ENCODE results near the gene GABBR2.
A peak's percentile ranks its signal among the peaks of the same experiment; 100 is the strongest.

The GABBR2 gene

GRCh38 chr9:98365781-98366180 lies 343.0 kb downstream of the GABBR2 start:
- ATAC-seq (ENCODE audit: low read depth) (no peak), DNase-seq (ENCODE audit: low spot score) (no peak)
- no peaks in the 10 kb centered on the region for H3K27me3 ChIP-seq (ENCODE audit: insufficient read depth, poor library complexity, severe bottlenecking)
- H3K9me3 ChIP-seq (ENCODE audit: severe bottlenecking), result no peaks in the 10 kb centered on the region
- TF ChIP-seq CTCF (IDR thresholded peaks at IDR 0.05; ENCODE audit: poor library complexity, severe bottlenecking), result no peak
- no peak overlapping the region for H3K4me3 ChIP-seq (ENCODE audit: severe bottlenecking)
- no peak overlapping the region for H3K27ac ChIP-seq (ENCODE audit: poor library complexity, severe bottlenecking)
- H3K36me3 ChIP-seq (ENCODE audit: low read depth), result no peaks in the 10 kb centered on the region
- no peaks in the 10 kb centered on the region for H3K4me1 ChIP-seq (ENCODE audit: insufficient read depth, poor library complexity, severe bottlenecking)

- Histone ChIP-seq H3K4me1 (ENCODE audit: insufficient read depth, poor library complexity, severe bottlenecking) (no peaks in the 10 kb centered on the region), H3K9me3 (ENCODE audit: severe bottlenecking) (no peaks in the 10 kb centered on the region), H3K36me3 (ENCODE audit: low read depth) (no peaks in the 10 kb centered on the region), H3K27ac (ENCODE audit: poor library complexity, severe bottlenecking) (no peak overlapping the region), H3K4me3 (ENCODE audit: severe bottlenecking) (no peak overlapping the region), H3K27me3 (ENCODE audit: insufficient read depth, poor library complexity, severe bottlenecking) (no peaks in the 10 kb centered on the region)
- TF ChIP-seq CTCF (IDR thresholded peaks at IDR 0.05; ENCODE audit: poor library complexity, severe bottlenecking), result peak; percentile 51
- DNase-seq (ENCODE audit: low spot score) (no peak), ATAC-seq (ENCODE audit: low read depth) (no peak)
Measured at GRCh38 chr9:98365227-98365669, 343.5 kb downstream of the GABBR2 start.

GRCh38 chr9:98364086-98364485 lies 344.6 kb downstream of the GABBR2 start:
- H3K4me1 ChIP-seq (ENCODE audit: insufficient read depth, poor library complexity, severe bottlenecking), result no peaks in the 10 kb centered on the region
- H3K4me3 ChIP-seq (ENCODE audit: severe bottlenecking), result no peak overlapping the region
- DNase-seq (ENCODE audit: low spot score) (no peak), ATAC-seq (ENCODE audit: low read depth) (no peak)
- H3K27ac ChIP-seq (ENCODE audit: poor library complexity, severe bottlenecking), result no peak overlapping the region
- no peaks in the 10 kb centered on the region for H3K36me3 ChIP-seq (ENCODE audit: low read depth)
- no peak for TF ChIP-seq CTCF (IDR thresholded peaks at IDR 0.05; ENCODE audit: poor library complexity, severe bottlenecking)
- H3K27me3 ChIP-seq (ENCODE audit: insufficient read depth, poor library complexity, severe bottlenecking), result no peaks in the 10 kb centered on the region
- no peaks in the 10 kb centered on the region for H3K9me3 ChIP-seq (ENCODE audit: severe bottlenecking)

GRCh38 chr9:98363644-98364043 lies 345.1 kb downstream of the GABBR2 start:
- ATAC-seq (ENCODE audit: low read depth) (no peak), DNase-seq (ENCODE audit: low spot score) (no peak)
- Histone ChIP-seq H3K27ac (ENCODE audit: poor library complexity, severe bottlenecking) (no peak overlapping the region), H3K27me3 (ENCODE audit: insufficient read depth, poor library complexity, severe bottlenecking) (no peaks in the 10 kb centered on the region), H3K9me3 (ENCODE audit: severe bottlenecking) (no peaks in the 10 kb centered on the region), H3K36me3 (ENCODE audit: low read depth) (no peaks in the 10 kb centered on the region), H3K4me1 (ENCODE audit: insufficient read depth, poor library complexity, severe bottlenecking) (no peaks in the 10 kb centered on the region), H3K4me3 (ENCODE audit: severe bottlenecking) (no peak overlapping the region)
- TF ChIP-seq CTCF (IDR thresholded peaks at IDR 0.05; ENCODE audit: poor library complexity, severe bottlenecking), result no peak

- H3K9me3 ChIP-seq (ENCODE audit: severe bottlenecking), result no peaks in the 10 kb centered on the region
- H3K27me3 ChIP-seq (ENCODE audit: insufficient read depth, poor library complexity, severe bottlenecking), result no peaks in the 10 kb centered on the region
- DNase-seq (ENCODE audit: low spot score), result no peak
- H3K4me3 ChIP-seq (ENCODE audit: severe bottlenecking), result no peak overlapping the region
- no peaks in the 10 kb centered on the region for H3K36me3 ChIP-seq (ENCODE audit: low read depth)
- H3K27ac ChIP-seq (ENCODE audit: poor library complexity, severe bottlenecking), result no peak overlapping the region
- TF ChIP-seq CTCF (IDR thresholded peaks at IDR 0.05; ENCODE audit: poor library complexity, severe bottlenecking), result no peak
- no peak for ATAC-seq (ENCODE audit: low read depth)
- no peaks in the 10 kb centered on the region for H3K4me1 ChIP-seq (ENCODE audit: insufficient read depth, poor library complexity, severe bottlenecking)
Measured at GRCh38 chr9:98362624-98363252, 346.0 kb downstream of the GABBR2 start.
